ENCODE measurements around the gene CPHXL. TPM values are rescaled to one million over a fixed set of nuclear protein-coding genes. Genes with fewer than 3 reads are reported as not detected.

Gene CPHXL
- total RNA-seq (2014; rRNA removed; shearing (Covaris generic)) = not detected in 2 replicates

- no peak for DNase-seq (ENCODE audit: low read depth)
Observed at GRCh38 chr16:75726390-75726789, at the start of gene CPHXL. TSS of gene CPHXL (minus strand) at chr16:75726490. CDS start at chr16:75726442, 48 bp downstream.

- DNase-seq (ENCODE audit: low read depth) = no peak
Observed at GRCh38 chr16:75774197-75774596, 47.9 kb upstream of the CPHXL start.

- no peak for DNase-seq (ENCODE audit: low read depth)
Observed at GRCh38 chr16:75770051-75770450, 43.8 kb upstream of the CPHXL start.

GRCh38 chr16:75764154-75764768 lies 38.0 kb upstream of the CPHXL start:
- DNase-seq (ENCODE audit: low read depth) = peak; percentile 61

GRCh38 chr16:75763204-75763603 lies 36.9 kb upstream of the CPHXL start:
- no peak for DNase-seq (ENCODE audit: low read depth)

- DNase-seq (ENCODE audit: low read depth) = no peak
Observed at GRCh38 chr16:75762746-75763145, 36.5 kb upstream of the CPHXL start.

- peak; percentile 44 for DNase-seq (ENCODE audit: low read depth)
Observed at GRCh38 chr16:75761108-75761507, 34.8 kb upstream of the CPHXL start.

- DNase-seq (ENCODE audit: low read depth) = no peak
Observed at GRCh38 chr16:75760018-75760519, 33.8 kb upstream of the CPHXL start.

GRCh38 chr16:75758215-75758614 lies 31.9 kb upstream of the CPHXL start:
- peak; percentile 55 for DNase-seq (ENCODE audit: low read depth)

GRCh38 chr16:75754141-75754540 lies 27.9 kb upstream of the CPHXL start:
- peak; percentile 17 for DNase-seq (ENCODE audit: low read depth)

GRCh38 chr16:75750528-75750927 lies 24.2 kb upstream of the CPHXL start:
- no peak for DNase-seq (ENCODE audit: low read depth)

GRCh38 chr16:75746359-75746758 lies 20.1 kb upstream of the CPHXL start:
- DNase-seq (ENCODE audit: low read depth) = no peak

GRCh38 chr16:75745823-75746222 lies 19.5 kb upstream of the CPHXL start:
- DNase-seq (ENCODE audit: low read depth) = no peak

GRCh38 chr16:75745242-75745641 lies 19.0 kb upstream of the CPHXL start:
- DNase-seq (ENCODE audit: low read depth) = no peak

GRCh38 chr16:75742424-75743047 lies 16.2 kb upstream of the CPHXL start:
- DNase-seq (ENCODE audit: low read depth) = no peak

GRCh38 chr16:75733305-75734211 lies 7.3 kb upstream of the CPHXL start:
- DNase-seq (ENCODE audit: low read depth) = peak; percentile 79

GRCh38 chr16:75732871-75733270 lies 6.6 kb upstream of the CPHXL start:
- DNase-seq (ENCODE audit: low read depth) = no peak

GRCh38 chr16:75727221-75727620 lies 931 bp upstream of the CPHXL start:
- DNase-seq (ENCODE audit: low read depth) = no peak

- no peak for DNase-seq (ENCODE audit: low read depth)
Observed at GRCh38 chr16:75718452-75718851, 7.8 kb downstream of the CPHXL start.

GRCh38 chr16:75714661-75715060 lies 11.6 kb downstream of the CPHXL start:
- DNase-seq (ENCODE audit: low read depth) = no peak

- no peak for DNase-seq (ENCODE audit: low read depth)
Observed at GRCh38 chr16:75710344-75710743, 15.9 kb downstream of the CPHXL start.

GRCh38 chr16:75703306-75703705 lies 23.0 kb downstream of the CPHXL start:
- DNase-seq (ENCODE audit: low read depth) = peak; percentile 35
